Myocyte (in vitro differentiated cells): ENCODE results near the gene PCBP3. TPM values are rescaled to one million over a fixed set of nuclear protein-coding genes. Genes with fewer than 3 reads are reported as not detected.

Experiments used
- DNase-seq: peaks from one replicate; pipeline ENCODE4 v3.0.0-alpha.2; 2012; ENCODE audit warnings: low read depth
- total RNA-seq: library from RNA; depleted of rRNA; stranded (reverse); fragments of >200 nt; gene quantifications from 2 replicates; pipeline ENCODE4 v1.2.3, GENCODE V29; 2014

Gene PCBP3
- total RNA-seq, 1 donor from 2014 or later, result 1.5 TPM

- DNase-seq, result no peak
These were observed 343.0 kb downstream of the PCBP3 start for GRCh38 chr21:45986316-45987051.

- DNase-seq, result no peak
These were observed 343.7 kb downstream of the PCBP3 start for GRCh38 chr21:45987121-45987711.

GRCh38 chr21:45988366-45989347, 345.1 kb downstream of the PCBP3 start:
- DNase-seq, result no peak

- DNase-seq, result no peak
These were observed 346.0 kb downstream of the PCBP3 start for GRCh38 chr21:45989355-45990048.

GRCh38 chr21:45990049-45990711, 346.7 kb downstream of the PCBP3 start:
- no peak for DNase-seq

GRCh38 chr21:45990741-45991605, 347.4 kb downstream of the PCBP3 start:
- DNase-seq, result no peak

- DNase-seq, result no peak
These were observed 348.2 kb downstream of the PCBP3 start for GRCh38 chr21:45991606-45992300.

Other genes starting within 250 kb of the PCBP3 start
- 187 and 260 TPM in 2 replicates for gene COL18A1, start 238.6 kb upstream of the PCBP3 start, total RNA-seq
- gene SLC19A1, start 101.3 kb upstream of the PCBP3 start, total RNA-seq, result 5.2 and 8.2 TPM in 2 replicates